Measurements from ENCODE around the gene CLDND2. TPM values are rescaled to one million over a fixed set of nuclear protein-coding genes. Genes with fewer than 3 reads are reported as not detected.

CLDND2 gene
- total RNA-seq, 1 experiment from 2014 or later, result not detected

DNA sequence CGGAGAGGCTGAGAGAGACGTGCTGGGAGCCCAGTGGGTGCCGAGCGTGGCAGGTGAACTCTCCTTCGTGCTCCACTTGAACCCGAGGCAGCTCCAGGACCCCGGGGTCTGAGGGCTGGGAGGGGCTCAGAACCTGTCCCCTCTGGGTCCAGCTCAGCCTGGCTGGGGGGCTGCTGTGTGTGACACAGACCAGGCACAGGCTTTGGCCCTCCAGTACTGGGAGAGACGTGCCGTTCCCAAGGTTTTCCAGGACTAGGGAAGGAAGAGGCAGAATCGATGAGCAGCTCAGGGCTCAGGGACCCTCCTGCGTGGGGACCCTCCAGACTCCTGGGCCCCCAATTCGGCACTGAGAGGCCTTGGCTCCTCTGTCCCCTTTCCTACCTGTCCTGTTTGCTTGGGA, 46.4 kb upstream of the CLDND2 start:
- no peak overlapping the region for H2BK120ac ChIP-seq (ENCODE audit: low read depth, low read length, poor library complexity, severe bottlenecking)
- H3K27ac ChIP-seq (ENCODE audit: insufficient read length, low read depth, low read length), result no peak overlapping the region
- no peaks in the 10 kb centered on the region for H4K20me1 ChIP-seq (ENCODE audit: control insufficient read depth, insufficient read depth, insufficient read length)
- H2BK12ac ChIP-seq (ENCODE audit: insufficient read length, low read depth, low read length), result no peak overlapping the region
- H4K8ac ChIP-seq (replicated peaks; ENCODE audit: insufficient read length, low read depth, low read length), result no peak overlapping the region
- no peaks in the 10 kb centered on the region; the same call in 1 of the 2 replicates for H3K4me1 ChIP-seq (ENCODE audit: insufficient read depth, low read length)
- Mint-ChIP-seq H3K4me1 (peaks cover 16 to 19% of the 10 kb centered on the region in 2 experiments), H3K27me3 (ENCODE audit: low read depth) (peaks cover 6% of the 10 kb centered on the region), H3K9me3 (no peaks in the 10 kb centered on the region), H3K27ac (no peak overlapping the region), H3K4me3 (no peak overlapping the region), H3K36me3 (ENCODE audit: insufficient read depth in 1 of 3, low read depth in 3 of 3) (peaks cover 0 to 23% (median 5%) of the 10 kb centered on the region in 3 experiments; a peak in 3 of 7 replicates)
- H3K4ac ChIP-seq (ENCODE audit: low read depth, low read length), result no peak overlapping the region
- no peak overlapping the region for H3T11ph ChIP-seq (ENCODE audit: low read length)
- H2BK20ac ChIP-seq (ENCODE audit: low read depth, low read length, poor library complexity, severe bottlenecking), result no peak overlapping the region
- no peaks in the 10 kb centered on the region for H3K27me3 ChIP-seq (ENCODE audit: insufficient read depth, low read length)
- no peak overlapping the region for H3K23ac ChIP-seq (ENCODE audit: insufficient read length, low read depth, low read length)
- no peak overlapping the region for H2BK5ac ChIP-seq (ENCODE audit: insufficient read length, low read length)
- H2AK5ac ChIP-seq (ENCODE audit: insufficient read length, low read length), result no peak overlapping the region
- no peak overlapping the region for H3K9ac ChIP-seq (ENCODE audit: extremely low read depth, insufficient read length, low read length)
- WGBS (ENCODE audit: extremely low coverage, insufficient read length, low lambda C conversion rate), result no CpG with 5 or more reads among the region's 12 CpGs
- H3K14ac ChIP-seq (ENCODE audit: insufficient read depth, low read length), result no peak overlapping the region
- H2BK15ac ChIP-seq (ENCODE audit: low read depth, low read length), result no peak overlapping the region
- no peak overlapping the region for H4K91ac ChIP-seq (ENCODE audit: insufficient read length, low read depth, low read length)
- H3K56ac ChIP-seq (ENCODE audit: insufficient read length, low read depth, low read length), result no peak overlapping the region
- H3K79me2 ChIP-seq (ENCODE audit: insufficient read depth, low read length), result no peaks in the 10 kb centered on the region
- TF ChIP-seq, protein P1, sequence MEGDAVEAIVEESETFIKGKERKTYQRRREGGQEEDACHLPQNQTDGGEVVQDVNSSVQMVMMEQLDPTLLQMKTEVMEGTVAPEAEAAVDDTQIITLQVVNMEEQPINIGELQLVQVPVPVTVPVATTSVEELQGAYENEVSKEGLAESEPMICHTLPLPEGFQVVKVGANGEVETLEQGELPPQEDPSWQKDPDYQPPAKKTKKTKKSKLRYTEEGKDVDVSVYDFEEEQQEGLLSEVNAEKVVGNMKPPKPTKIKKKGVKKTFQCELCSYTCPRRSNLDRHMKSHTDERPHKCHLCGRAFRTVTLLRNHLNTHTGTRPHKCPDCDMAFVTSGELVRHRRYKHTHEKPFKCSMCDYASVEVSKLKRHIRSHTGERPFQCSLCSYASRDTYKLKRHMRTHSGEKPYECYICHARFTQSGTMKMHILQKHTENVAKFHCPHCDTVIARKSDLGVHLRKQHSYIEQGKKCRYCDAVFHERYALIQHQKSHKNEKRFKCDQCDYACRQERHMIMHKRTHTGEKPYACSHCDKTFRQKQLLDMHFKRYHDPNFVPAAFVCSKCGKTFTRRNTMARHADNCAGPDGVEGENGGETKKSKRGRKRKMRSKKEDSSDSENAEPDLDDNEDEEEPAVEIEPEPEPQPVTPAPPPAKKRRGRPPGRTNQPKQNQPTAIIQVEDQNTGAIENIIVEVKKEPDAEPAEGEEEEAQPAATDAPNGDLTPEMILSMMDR (conservative IDR thresholded peaks at IDR 0.05), result no peak
- H3K9me3 ChIP-seq (ENCODE audit: control insufficient read depth, low read depth, low read length), result no peaks in the 10 kb centered on the region
- DNase-seq, result no peak
- no peak overlapping the region for H3K18ac ChIP-seq (ENCODE audit: insufficient read length, low read depth, low read length)
- no peaks in the 10 kb centered on the region for H3K23me2 ChIP-seq (ENCODE audit: insufficient read length, low read depth, low read length, poor library complexity, severe bottlenecking)
- no peaks in the 10 kb centered on the region for H3K79me1 ChIP-seq (ENCODE audit: insufficient read depth, low read depth, low read length, poor library complexity, severe bottlenecking)
- no peak overlapping the region for H4K5ac ChIP-seq (ENCODE audit: insufficient read length, low read depth, low read length)
- no peak overlapping the region for H3K4me2 ChIP-seq (ENCODE audit: insufficient read depth, insufficient read length, low read length)
- H2AFZ ChIP-seq (ENCODE audit: low read length), result no peak overlapping the region

Measured in H9 (cell line).